Measurements from ENCODE around the gene C19orf67. TPM values are rescaled to one million over a fixed set of nuclear protein-coding genes. Genes with fewer than 3 reads are reported as not detected.

The C19orf67 gene
- total RNA-seq, 1 donor = not detected

GRCh38 chr19:14093117-14093823 lies 7.7 kb upstream of the C19orf67 start:
- DNase-seq (ENCODE audit: low read depth) = no peak
- no peak for TF ChIP-seq CTCF (IDR thresholded peaks at IDR 0.05; ENCODE audit: insufficient read depth, low read depth, low read length)

GRCh38 chr19:14091813-14092462 lies 6.4 kb upstream of the C19orf67 start:
- peak overlapping the region; percentile 83 for H3K4me3 ChIP-seq (ENCODE audit: low read depth, low read length)
- peak; percentile 2 for TF ChIP-seq CTCF (IDR thresholded peaks at IDR 0.05; ENCODE audit: insufficient read depth, low read depth, low read length)
- no peak for DNase-seq (ENCODE audit: low read depth)

More at GRCh38 chr19:14093117-14093823, 7.7 kb upstream of the C19orf67 start:
- H3K4me3 ChIP-seq (ENCODE audit: low read depth, low read length) = no peak overlapping the region

GRCh38 chr19:14091081-14091812 lies 5.7 kb upstream of the C19orf67 start:
- DNase-seq (ENCODE audit: low read depth) = peak; percentile 59
- peak; percentile 23 for TF ChIP-seq CTCF (IDR thresholded peaks at IDR 0.05; ENCODE audit: insufficient read depth, low read depth, low read length)
- peak overlapping the region; percentile 83 for H3K4me3 ChIP-seq (ENCODE audit: low read depth, low read length)

- DNase-seq (ENCODE audit: low read depth) = peak; percentile 97
- no peak for TF ChIP-seq CTCF (IDR thresholded peaks at IDR 0.05; ENCODE audit: insufficient read depth, low read depth, low read length)
- H3K4me3 ChIP-seq (ENCODE audit: low read depth, low read length) = peak within 1 kb of the TSS; percentile 83
These were observed 5.0 kb upstream of the C19orf67 start, which contains the start of gene SAMD1 for GRCh38 chr19:14090509-14091080. Gene SAMD1, minus strand, starts transcription at chr19:14090751.

GRCh38 chr19:14089662-14090508 lies 4.3 kb upstream of the C19orf67 start:
- DNase-seq (ENCODE audit: low read depth) = peak; percentile 73
- TF ChIP-seq CTCF (IDR thresholded peaks at IDR 0.05; ENCODE audit: insufficient read depth, low read depth, low read length) = no peak
- H3K4me3 ChIP-seq (ENCODE audit: low read depth, low read length) = peak overlapping the region; percentile 66

GRCh38 chr19:14089412-14089661 lies 3.8 kb upstream of the C19orf67 start:
- peak; percentile 18 for TF ChIP-seq CTCF (IDR thresholded peaks at IDR 0.05; ENCODE audit: insufficient read depth, low read depth, low read length)

More at GRCh38 chr19:14089412-14089661, 3.8 kb upstream of the C19orf67 start:
- H3K4me3 ChIP-seq (ENCODE audit: low read depth, low read length) = peak overlapping the region; percentile 66
- peak; percentile 37 for DNase-seq (ENCODE audit: low read depth)
